ENCODE data around the gene PHF20.

GRCh38 chr20:35902545-35902941 is 130.7 kb downstream of the PHF20 start:
- TF ChIP-seq POLR2A (IDR thresholded peaks at IDR 0.05) (no peak), CTCF (IDR thresholded peaks at IDR 0.05) (no peak)
